Inflammatory macrophage treated with lipopolysaccharide for 1 hour (primary cell): ENCODE results near the gene NEUROD2.
A peak's percentile ranks its signal among the peaks of the same experiment; 100 is the strongest.

Experiments used
- DNase-seq, 2 donors: peaks; one replicate each; pipeline ENCODE4 v3.0.0-alpha.2; 2020 to 2022

Gene NEUROD2

DNA sequence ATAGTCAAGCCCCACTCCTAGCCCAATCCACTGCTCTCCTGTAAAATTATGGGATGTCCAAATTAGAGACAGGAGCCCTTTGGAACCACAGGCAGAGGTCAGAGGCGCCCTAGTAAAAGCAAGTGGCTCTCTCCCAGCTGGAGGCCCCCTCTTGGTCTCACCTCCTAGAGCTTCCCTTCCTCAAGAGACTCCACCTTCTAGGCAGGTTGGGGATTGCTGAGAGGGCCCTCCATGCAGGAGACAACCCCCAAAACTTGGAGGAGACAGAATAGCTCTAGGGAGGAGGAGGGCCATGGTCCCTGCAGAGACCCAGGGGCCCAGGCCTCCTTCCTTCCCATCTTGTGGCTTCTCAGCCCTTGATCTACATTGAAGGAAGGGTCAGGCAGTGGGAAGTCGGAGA is 29.4 kb downstream of the NEUROD2 start:
- DNase-seq: no peak

DNA sequence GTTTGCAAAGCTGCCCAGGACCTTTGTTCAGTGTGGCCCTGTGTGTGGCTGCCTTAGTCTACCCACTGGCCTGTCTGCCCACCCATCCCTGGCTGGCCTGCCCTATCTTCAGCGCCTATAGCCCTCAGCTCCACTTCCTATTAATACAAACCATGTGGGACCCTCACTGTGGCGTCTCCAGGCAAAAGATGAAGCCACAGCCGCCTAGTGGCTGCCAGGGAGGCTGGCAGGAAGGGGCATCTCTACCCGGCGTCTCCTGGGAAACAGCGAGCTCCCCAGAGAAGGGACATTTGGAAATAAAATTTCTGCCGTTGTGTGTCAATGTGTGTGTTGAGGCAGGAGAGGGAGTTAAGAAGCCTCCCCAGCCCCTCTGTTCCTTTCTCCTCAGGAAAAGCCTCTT is 31.5 kb downstream of the NEUROD2 start:
- DNase-seq: peak in 1 of 2 donors; percentile 22

DNA sequence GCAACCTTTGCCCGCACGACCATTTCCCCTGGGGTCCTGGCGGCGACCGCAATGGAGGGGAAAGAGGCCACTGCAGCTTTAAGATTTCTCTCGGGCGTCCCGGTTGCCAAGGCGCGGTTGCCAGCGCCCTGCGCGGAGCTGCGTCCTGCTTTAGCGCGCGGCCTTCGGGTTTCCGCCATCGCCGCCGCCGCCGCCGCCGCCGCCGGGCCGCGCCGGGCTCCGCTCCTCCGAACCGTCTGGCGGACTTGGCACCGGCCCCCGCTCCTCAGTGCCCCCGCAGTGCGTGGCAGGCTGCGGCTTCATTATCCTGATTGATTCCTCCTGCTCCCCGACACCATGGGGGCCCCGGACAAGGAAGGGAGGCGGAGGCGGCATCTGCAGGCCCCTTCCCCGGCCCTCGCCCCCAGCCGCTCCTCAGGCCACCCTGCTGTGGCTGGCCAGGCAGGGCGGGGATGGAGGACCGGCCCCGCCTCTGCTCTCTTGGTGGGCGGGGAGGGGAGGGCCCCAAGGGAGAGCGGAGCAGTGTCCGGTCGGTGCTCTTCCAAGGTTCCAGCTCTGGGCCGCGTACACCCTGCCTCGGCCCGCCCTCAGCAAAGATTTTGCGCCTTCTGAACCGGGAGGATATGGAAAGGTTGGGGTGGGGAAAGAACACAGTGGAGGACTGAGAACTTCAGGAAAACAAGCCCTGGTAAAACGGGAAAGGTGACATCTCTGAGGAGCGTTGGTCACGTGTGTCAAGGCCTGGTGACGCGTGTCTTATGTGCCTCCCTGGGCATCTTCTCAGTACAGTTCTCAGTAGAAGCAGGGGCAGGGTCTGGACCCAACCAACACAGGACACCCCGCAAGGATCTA is 34.0 kb downstream of the NEUROD2 start:
- DNase-seq: peak; percentile 22 to 42

DNA sequence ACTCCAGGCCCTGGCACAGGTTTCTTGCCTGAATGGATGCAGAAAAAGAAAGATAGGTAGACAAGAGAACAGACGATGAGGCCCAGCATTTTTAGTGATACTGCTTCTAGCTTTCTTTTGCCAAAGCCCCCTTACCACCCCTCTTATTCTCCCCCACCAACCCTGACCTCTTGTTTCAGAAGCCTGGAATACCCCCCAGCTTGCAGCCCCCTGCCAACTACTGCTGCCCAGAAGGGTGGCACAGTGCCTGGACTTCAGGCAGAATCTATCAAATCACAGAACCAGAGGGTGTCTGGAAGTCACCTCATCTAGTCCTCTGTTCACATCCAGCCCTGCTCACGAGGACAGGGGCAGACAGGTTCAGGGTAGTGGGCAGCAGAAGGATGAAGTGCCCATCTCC is 35.6 kb downstream of the NEUROD2 start:
- DNase-seq: no peak

DNA sequence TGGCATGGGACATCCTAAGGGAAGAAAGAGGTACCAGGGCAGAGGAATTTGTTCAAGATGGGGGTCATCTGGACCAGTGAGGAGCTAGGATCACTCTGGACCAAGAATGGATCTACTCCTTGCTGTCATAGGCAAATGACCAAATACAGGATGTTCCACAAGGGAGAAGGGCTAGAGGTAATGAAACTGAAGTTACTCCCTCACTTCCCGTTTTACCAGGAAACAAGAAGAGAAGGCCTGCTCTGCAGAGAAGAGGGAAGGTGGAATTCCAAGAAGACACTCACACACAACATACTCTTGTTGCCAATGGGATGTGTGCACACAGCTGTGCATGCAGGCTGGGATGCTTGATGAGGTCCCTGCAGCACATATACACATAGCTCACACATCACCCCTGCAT is 38.6 kb downstream of the NEUROD2 start:
- peak; percentile 62 to 69 for DNase-seq

DNA sequence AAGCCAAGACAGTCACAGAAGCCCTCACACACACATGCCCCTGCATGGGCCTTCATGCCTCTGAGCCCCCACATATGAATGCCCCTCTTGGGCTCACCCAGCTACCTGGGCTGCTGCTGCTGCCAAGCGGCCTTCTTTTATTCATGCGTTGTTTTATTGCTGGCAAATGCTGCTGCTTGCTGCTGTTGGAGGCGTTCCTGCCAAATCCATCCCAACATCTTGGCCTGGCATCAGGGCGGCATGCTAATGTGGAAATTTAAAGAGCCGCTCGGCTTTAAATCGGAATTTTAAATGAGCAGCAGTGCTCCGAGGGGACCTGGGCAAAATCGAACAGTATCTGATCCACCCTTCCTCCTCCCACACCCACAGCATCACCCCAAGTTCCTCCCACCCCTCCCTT is 39.0 kb downstream of the NEUROD2 start:
- DNase-seq: no peak

DNA sequence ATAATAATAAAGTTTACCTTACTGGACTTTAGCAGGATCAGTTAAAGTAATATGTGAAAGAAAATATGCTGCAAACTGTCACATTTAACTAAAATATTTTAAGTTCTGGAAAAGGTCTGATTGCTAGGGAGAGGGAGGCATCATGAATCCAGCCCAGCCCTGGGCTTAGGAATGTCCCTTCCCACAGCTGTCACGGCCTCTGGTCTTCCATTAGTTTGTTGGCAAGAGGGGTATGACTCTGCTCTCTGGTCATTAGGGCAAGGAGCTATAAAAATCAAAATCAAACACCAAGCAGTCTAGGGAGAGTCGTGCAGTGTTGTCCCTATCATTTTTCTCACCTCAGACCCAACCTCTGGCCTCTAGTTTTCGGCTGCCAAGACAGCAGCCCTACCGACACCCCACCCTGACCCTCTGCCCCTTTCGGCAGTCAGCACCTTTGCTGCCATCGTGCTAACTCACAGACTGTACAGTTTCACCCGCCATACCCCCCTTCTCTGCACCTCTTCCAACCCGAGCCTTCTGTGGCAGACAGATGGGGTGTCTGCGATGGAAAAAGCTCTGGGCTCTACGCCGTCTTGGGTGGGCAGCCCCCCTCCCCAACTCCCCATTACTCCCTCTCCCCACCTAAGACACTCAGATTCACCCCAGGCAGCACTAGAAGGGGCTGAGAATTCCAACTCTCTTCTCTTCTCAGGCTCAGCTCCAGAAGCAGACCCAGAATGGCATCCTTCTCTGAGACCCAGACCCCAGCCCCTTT is 41.4 kb downstream of the NEUROD2 start:
- DNase-seq: no peak

DNA sequence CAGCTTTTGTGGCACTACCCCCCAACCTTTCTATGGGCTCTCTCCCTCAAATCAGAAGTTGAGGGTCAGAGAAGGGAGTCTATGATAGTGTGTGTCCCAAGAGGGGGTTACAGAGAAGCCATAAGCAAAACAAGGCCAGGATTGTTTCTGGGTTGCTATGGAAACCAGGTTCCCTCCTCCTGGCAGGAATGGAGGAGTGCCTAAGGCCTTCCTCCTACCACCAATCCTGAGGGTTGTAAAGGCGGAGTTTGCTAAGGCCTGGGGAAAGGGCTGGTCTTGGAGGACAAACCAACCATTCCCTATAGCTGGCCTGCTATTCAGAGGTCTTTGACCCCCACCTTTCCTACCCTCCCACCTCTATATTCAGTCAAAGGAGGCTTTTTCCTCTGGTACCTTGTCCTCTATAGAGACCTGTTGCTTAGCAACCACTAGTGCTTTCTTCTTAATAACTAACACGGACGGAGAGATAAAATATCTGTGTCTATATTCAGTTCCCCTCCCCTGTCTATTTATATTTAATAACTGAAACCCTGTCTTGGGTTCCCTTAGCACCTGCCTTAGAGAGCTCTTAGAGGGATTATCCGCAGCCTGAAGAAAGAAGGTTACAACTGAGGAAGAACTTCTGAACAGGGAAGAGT is 43.4 kb downstream of the NEUROD2 start:
- no peak for DNase-seq

DNA sequence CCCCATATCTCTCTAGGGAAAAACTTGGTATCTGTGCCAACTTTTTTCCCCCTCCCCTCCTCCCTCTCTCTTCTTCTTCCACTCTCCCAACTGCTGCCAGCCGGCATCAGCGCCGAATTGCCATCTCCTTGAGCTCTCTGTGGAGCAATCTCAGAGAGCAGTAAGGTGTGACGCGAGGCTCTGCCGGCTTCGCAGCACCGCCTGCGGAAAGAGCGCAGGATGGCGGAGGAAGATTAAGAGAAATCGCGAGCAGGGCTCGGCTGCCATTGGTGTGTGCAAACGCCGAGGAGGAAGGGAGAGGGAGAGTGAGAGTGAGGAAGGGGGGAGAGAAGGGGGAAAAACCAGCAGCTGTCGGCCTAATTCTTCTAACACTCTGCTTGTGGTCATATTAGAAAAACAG is 44.2 kb downstream of the NEUROD2 start:
- no peak for DNase-seq

DNA sequence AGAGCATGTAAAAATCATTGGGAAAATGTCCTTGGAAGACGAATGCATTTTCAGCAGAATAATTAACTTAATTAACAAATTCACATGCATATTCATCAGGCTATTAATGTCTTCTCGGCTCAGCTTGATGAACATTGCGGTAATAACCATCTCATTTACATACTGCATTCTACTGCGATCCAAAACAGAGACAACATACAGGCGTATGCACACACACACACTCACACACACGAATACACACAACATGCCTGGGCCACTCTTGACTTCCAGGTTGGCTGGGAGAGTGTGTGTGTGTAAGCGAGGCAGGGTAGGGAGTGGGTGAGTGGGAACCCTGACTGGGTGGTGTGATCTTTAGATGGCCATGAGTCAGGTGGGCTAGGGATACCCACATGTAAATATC is 44.7 kb downstream of the NEUROD2 start:
- DNase-seq: no peak

DNA sequence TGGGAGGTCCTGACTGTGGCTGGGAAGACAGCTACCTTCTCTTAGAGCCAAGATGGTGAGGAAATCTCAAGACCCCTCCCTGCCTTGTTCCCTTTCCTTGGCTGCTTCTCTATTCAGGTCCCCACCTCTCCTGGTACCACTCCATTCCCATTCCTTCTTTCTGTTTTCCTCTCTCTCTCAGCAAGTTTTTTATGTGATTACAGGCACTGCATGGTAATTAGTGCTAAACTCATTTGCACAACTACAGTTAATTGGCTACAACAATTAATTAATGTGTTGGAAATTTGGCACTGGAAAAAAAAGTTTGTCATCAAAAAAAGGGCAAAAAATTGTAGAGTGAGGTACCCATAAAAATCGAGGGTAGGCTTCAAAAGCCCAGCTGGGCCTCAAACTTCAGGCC is 45.3 kb downstream of the NEUROD2 start:
- DNase-seq: no peak

DNA sequence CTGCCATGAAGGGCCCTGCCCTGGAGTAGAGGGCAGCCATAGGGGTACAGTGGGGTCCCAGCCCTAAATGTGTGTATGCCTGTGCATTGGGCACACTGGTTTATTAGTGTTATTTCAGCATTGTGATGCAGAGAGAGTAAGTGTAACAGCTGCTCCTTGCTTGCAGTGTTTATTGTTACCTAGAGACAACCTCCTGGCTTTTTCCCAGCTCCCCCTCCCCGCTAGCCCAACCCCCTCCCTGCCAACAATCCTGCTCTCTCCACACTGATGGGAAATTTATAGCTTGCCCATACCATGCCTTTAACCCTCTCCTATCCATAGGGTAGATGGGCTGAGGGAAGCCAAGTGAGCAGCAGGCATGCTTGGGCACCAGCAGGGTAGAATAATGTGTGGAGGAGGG is 51.3 kb downstream of the NEUROD2 start:
- DNase-seq: no peak

DNA sequence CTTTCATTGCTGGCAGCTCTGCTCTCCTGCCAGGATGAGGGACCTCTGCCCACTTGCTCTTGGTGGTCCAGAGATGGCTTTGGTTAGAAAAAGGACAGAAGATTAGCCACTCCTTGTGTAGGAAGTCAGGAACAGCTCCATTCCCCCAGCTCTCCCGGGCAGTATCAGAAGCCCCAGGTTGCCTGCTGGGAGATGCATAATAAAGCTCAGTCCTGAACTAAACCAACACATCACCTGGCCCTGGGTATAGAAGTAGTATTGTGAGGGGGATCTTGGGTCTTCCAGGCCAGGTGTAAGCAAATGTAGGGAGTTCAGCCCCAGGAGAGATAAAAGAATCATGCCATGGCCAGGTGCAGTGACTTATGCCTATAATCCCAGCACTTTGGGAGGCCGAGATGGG is 52.4 kb downstream of the NEUROD2 start:
- DNase-seq: no peak
